HG03159 (cell line): ENCODE measurements around the gene KCTD17.
A peak's percentile ranks its signal among the peaks of the same experiment; 100 is the strongest.

ENCODE experiments used
- ATAC-seq: cut with Tn5 transposase; IDR thresholded peaks from one replicate; pipeline ENCODE4 v1.9.1; 2021; ENCODE audit warnings: mild to moderate bottlenecking, moderate library complexity; ENCODE audit not compliant: unreplicated experiment

The KCTD17 gene, protein sequence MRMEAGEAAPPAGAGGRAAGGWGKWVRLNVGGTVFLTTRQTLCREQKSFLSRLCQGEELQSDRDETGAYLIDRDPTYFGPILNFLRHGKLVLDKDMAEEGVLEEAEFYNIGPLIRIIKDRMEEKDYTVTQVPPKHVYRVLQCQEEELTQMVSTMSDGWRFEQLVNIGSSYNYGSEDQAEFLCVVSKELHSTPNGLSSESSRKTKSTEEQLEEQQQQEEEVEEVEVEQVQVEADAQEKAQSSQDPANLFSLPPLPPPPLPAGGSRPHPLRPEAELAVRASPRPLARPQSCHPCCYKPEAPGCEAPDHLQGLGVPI

GRCh38 chr22:37051391-37052385 lies at the start of gene KCTD17:
Gene KCTD17, plus strand, starts transcription at chr22:37051742. Its CDS starts 19 bp downstream, at chr22:37051761.
- ATAC-seq = peak; percentile 57

DNA sequence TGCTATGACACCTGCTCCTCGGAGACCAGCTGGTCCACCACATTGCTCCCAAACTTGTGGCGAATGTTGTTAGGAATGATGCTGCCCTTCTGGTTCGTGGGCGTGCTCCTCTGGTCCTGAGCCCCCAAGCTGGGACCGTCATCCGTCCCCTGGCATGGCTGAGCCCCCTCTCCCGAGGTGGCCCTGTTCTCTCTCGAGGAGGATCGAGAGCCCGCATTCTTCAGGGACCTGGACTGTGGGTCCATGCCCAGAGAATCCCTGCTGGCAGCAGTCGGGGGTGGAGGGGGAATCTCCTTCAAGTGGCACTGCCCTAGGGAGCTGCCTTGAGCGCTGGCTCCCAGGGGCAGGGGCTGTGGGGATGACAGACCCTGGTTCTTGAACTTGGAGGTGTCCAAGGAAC lies 49.7 kb upstream of the KCTD17 start:
- ATAC-seq = no peak

GRCh38 chr22:37002633-37003032 lies 48.9 kb upstream of the KCTD17 start:
- ATAC-seq = no peak

- ATAC-seq = no peak
Observed at GRCh38 chr22:37007651-37008050, 43.9 kb upstream of the KCTD17 start.

GRCh38 chr22:37008365-37008764 lies 43.2 kb upstream of the KCTD17 start:
- no peak for ATAC-seq

DNA sequence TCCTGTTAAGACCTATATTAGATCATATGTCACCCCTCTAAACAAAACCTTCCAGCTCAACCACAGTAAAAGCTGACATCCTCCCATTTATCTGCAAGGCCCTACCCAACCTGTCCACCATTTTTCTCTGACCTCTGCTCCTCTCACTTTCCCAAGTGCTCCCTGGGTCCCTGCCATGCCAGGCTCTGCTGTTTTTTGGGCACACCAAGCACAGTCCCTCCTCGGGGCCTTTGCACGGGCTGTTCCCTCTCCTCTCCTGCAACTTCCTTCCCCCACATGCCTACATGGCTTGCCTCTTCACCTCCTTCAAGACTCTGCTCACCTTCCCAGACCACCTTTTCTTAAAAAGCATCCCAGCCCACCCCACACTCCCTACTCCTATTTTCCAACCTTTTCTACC lies 42.1 kb upstream of the KCTD17 start:
- ATAC-seq = no peak

- ATAC-seq = no peak
Observed at GRCh38 chr22:37010174-37010573, 41.4 kb upstream of the KCTD17 start.

DNA sequence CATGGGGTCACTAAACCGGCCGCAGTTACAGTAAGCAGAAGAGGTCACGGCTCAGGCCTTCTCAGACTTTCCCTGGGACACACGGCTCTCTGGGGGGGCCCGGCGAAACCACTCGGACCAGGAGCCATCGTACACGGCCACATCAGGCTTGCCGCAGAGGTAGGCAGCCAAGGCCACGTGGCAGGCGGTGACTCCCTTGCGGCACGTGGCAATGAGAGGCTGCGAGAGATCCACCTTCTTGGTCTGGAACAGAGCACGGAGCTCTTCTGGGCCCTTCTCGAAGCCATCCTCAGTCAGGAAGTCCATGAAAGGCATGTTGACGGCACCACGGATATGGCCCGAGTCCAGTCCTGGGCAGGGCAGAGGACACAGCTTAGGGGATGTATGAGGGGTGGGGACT lies 40.6 kb upstream of the KCTD17 start:
- ATAC-seq = no peak

DNA sequence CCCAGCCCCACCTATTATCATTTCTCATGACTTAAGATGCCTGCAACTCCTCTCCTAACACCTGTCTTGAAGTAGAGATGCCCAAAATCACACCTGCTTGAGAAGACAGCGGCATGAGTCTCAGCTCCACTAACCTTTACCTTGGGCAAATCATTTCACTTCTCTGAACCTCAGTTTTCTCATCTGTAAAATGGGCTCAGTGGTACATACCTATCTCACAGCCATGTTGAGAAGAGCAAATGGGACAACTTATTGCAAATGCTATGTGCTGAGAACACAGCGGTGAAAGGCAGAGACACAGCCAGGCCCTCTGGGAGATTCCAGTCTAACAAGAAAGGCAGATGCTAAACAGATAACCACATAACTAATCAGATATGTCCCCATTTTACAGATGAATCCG lies 40.1 kb upstream of the KCTD17 start:
- no peak for ATAC-seq

DNA sequence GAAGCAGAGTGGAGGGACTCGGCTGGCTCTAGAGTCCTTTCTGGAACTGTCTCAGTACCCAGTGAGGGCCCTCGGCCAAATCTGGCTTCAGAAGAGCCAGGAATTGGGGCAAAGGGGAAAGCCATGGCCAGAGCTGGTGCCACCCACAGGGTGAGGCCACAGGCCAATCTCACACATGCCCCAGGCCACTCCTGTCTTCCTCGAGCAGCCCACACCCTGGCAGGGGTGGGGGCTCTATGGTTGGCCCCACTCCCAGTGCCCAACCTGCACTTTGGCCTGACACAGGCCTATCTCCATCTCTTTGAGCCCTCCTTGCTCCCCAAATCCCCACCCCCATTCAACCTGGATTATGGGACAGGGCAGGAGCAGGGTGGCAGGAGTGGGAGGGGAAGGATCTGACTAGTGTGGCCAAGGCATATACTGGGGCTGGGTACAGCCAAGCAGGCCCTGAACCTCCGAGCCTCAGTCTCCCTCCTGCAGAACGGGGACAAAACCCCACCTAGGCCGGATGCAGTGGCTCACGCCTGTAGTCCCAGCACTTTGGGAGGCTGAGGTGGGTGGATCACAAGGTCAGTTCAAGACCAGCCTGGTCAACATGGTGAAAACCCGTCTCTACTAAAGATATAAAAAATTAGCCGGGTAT lies 39.2 kb upstream of the KCTD17 start:
- no peak for ATAC-seq

DNA sequence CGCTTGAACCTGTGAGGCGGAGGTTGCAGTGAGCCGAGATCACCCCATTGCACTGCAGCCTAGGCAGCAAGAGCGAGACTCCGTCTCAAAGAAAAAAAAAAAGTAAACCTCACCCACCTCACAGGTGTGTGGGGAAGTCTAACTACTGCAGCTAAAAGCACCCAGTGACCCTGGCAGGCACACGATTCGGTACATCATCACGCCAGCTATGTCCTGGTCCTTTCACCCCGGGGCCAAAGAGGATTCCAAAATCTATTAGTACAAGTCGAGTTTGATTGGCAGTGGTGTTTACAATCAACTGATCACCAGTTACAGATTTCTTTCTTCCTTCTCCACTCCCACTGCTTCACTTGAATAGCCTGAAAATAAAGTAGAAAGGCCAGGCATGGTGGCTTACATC lies 38.6 kb upstream of the KCTD17 start:
- no peak for ATAC-seq

DNA sequence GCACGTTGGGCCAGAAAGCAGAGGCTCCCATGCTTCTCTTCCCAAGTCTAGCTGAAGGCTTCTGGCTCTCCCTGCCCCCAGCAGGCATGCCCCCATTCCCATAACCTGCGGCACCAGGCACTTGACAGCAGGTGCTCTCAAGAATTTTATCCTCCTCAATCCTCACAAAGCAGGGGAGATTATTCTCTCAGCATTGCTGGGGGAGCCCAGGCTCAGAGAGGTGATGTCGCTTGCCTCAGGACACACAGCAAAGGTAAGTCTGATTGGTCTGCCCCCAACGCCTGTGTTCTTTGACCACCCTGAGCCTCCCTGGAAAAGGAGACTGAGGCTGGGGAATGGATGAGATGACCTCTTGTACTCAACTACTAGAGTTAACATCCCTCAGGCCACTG lies 37.1 kb upstream of the KCTD17 start:
- no peak for ATAC-seq

DNA sequence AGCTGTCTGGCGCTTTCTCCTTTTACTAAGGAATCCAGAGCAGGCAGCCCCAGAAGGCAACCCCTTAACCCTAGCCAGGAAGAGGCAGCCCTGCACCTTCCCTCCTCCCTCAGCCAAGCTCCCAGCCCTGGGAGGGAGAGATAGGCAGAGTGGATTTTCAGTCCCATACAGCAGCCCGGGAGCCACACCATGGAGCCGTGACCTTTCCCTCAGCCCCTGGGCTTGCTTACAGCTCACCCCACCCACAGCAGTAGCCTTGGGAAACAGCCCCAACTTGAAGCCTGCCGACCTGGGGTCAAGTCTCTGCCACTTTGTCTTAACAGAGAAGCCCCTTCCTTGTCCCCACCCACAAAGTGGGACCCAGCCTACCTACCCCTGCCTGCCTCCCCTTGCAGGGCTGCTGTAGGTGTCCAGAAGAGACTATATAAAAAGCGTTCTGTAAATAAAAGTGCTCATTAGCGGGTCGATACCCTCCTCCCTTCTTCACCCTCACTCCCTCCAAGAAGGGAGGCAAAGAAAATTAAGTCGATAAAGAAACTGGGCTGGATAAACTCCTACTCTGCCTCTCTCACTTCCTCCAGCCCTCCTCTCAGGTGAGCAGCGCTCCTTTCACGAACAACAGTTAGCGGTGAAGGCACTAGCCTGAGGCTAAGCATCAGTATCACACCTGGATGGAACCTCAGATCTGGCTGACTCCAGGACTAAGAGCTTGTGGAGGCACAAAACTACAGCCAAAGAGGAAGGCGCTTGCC lies 36.5 kb upstream of the KCTD17 start:
- ATAC-seq = no peak

DNA sequence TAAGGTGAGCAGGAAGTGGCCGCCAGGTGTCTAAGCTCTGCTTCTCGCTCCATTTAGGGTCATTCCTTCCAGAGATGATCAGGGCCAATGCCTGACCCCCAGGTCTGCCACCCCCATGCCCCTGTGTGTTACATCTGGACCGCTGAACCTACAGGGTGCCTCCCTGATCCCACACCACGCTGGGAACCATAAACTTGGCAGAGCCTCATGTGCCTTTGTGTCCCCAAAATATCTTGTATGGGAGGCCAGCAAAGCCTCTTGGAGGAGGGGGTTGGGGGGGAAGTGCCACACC lies 36.0 kb upstream of the KCTD17 start:
- no peak for ATAC-seq

GRCh38 chr22:37016134-37016910 lies 35.2 kb upstream of the KCTD17 start:
- ATAC-seq = no peak

DNA sequence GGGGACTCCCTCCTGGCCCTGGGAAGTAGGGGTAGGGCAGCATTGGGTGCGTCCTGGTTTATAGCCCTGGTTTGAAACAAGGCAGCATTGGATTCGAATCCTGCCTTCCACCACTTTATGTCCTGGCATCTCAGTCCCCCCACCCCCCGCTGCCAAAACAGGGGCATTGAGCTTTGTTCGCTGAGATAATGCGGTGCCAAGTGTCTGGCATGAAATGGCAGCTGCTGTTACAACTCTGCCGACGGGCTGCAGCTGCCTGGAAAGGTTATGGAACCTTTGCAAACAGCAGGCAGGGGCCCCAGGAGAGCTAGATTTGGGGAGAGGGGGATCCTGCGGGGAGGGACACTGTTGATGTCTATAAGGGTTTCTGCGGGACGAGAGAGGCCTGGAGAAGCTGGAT lies 34.2 kb upstream of the KCTD17 start:
- no peak for ATAC-seq

GRCh38 chr22:37018086-37018814 lies 33.3 kb upstream of the KCTD17 start:
- ATAC-seq = no peak

DNA sequence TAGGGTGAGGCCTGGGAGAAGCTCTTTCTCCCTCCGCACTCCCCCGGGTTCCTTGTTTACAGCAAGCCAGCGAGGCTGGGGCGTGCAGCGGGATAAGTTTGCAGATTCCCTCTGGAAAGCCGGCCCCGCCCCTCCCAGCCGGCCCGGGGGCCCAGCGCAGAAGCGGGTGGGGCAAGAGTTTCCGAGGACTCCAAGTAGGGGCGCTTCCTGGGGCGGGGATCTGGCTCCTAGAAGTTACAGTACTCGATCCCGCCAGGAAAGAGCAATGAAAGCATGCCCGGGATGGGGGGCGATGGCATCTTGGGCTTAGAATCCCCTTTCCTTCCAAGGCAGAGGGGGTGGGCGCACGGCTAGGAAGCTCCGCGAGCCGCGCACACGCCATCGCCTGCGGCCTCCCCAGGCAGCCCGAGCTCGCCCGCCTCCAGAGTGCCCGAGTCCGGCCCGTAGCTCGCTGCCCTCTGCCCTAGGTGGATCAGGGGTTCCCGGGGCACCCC lies 32.7 kb upstream of the KCTD17 start:
- ATAC-seq = peak; percentile 30
